ENCODE results near the gene RABGGTA. TPM values are rescaled to one million over a fixed set of nuclear protein-coding genes. Genes with fewer than 3 reads are reported as not detected.

Gene RABGGTA
- polyA plus RNA-seq, 4 donors = 25.3 to 58.6 (median 36.0) TPM

- H3K4me1 ChIP-seq (ENCODE audit: control insufficient read depth in 3 of 3, insufficient read depth in 2 of 3, low read depth in 1 of 3, low read length in 2 of 3) = peaks cover 0 to 12% (median 6%) of the 10 kb centered on the region in 3 donors
- H3K27ac ChIP-seq (ENCODE audit: low read depth in 1 of 3, low read length in 2 of 3) = no peak overlapping the region
- no peaks in the 10 kb centered on the region for H3K9me3 ChIP-seq (ENCODE audit: control insufficient read depth in 2 of 2, insufficient read depth in 1 of 2, low read depth in 1 of 2, low read length in 1 of 2)
- peaks cover 0 to 49% (median 10%) of the 10 kb centered on the region in 3 donors for H3K36me3 ChIP-seq (ENCODE audit: control insufficient read depth in 3 of 3, insufficient read depth in 2 of 3, low read depth in 1 of 3, low read length in 3 of 3)
- 93 to 95% (median 95%) methylated on average over 14 of the region's 14 CpGs for WGBS, 3 donors
- no peak for DNase-seq
- H3K4me3 ChIP-seq (ENCODE audit: low read depth in 1 of 3, low read length in 3 of 3) = no peak overlapping the region
- no peak for FAIRE-seq
- no peaks in the 10 kb centered on the region for H3K27me3 ChIP-seq (ENCODE audit: control insufficient read depth in 3 of 3, insufficient read depth in 3 of 3, low read length in 3 of 3)
Observed at GRCh38 chr14:24269910-24270536, 1.4 kb downstream of the RABGGTA start.

- 93 to 97% (median 94%) methylated on average over 8 of the region's 8 CpGs for WGBS, 3 donors
- H3K36me3 ChIP-seq (ENCODE audit: control insufficient read depth in 3 of 3, insufficient read depth in 2 of 3, low read depth in 1 of 3, low read length in 3 of 3) = peaks cover 0 to 56% (median 10%) of the 10 kb centered on the region in 3 donors
- H3K27me3 ChIP-seq (ENCODE audit: control insufficient read depth in 3 of 3, insufficient read depth in 3 of 3, low read length in 3 of 3) = no peaks in the 10 kb centered on the region
- DNase-seq (no peak), FAIRE-seq (no peak)
- H3K4me3 ChIP-seq (ENCODE audit: low read depth in 1 of 3, low read length in 3 of 3) = no peak overlapping the region
- no peak overlapping the region for H3K27ac ChIP-seq (ENCODE audit: low read depth in 1 of 3, low read length in 2 of 3)
- no peaks in the 10 kb centered on the region for H3K9me3 ChIP-seq (ENCODE audit: control insufficient read depth in 2 of 2, insufficient read depth in 1 of 2, low read depth in 1 of 2, low read length in 1 of 2)
- H3K4me1 ChIP-seq (ENCODE audit: control insufficient read depth in 3 of 3, insufficient read depth in 2 of 3, low read depth in 1 of 3, low read length in 2 of 3) = peaks cover 0 to 12% (median 5%) of the 10 kb centered on the region in 3 donors
Observed at GRCh38 chr14:24269368-24269767, 2.0 kb downstream of the RABGGTA start.

GRCh38 chr14:24268225-24268624 is 3.2 kb downstream of the RABGGTA start:
- no peaks in the 10 kb centered on the region for H3K27me3 ChIP-seq (ENCODE audit: control insufficient read depth in 3 of 3, insufficient read depth in 3 of 3, low read length in 3 of 3)
- DNase-seq (no peak), FAIRE-seq (no peak)
- H3K27ac ChIP-seq (ENCODE audit: low read depth in 1 of 3, low read length in 2 of 3) = no peak overlapping the region
- WGBS, 3 donors = 90 to 95% (median 94%) methylated on average over 9 of the region's 9 CpGs
- H3K4me1 ChIP-seq (ENCODE audit: control insufficient read depth in 3 of 3, insufficient read depth in 2 of 3, low read depth in 1 of 3, low read length in 2 of 3) = peaks cover 0 to 9% (median 4%) of the 10 kb centered on the region in 3 donors
- peaks cover 0 to 65% (median 10%) of the 10 kb centered on the region in 3 donors for H3K36me3 ChIP-seq (ENCODE audit: control insufficient read depth in 3 of 3, insufficient read depth in 2 of 3, low read depth in 1 of 3, low read length in 3 of 3)
- no peak overlapping the region for H3K4me3 ChIP-seq (ENCODE audit: low read depth in 1 of 3, low read length in 3 of 3)
- H3K9me3 ChIP-seq (ENCODE audit: control insufficient read depth in 2 of 2, insufficient read depth in 1 of 2, low read depth in 1 of 2, low read length in 1 of 2) = no peaks in the 10 kb centered on the region

GRCh38 chr14:24267516-24267915 is 3.9 kb downstream of the RABGGTA start:
- no peaks in the 10 kb centered on the region for H3K9me3 ChIP-seq (ENCODE audit: control insufficient read depth in 2 of 2, insufficient read depth in 1 of 2, low read depth in 1 of 2, low read length in 1 of 2)
- FAIRE-seq (no peak), DNase-seq (no peak)
- H3K4me1 ChIP-seq (ENCODE audit: control insufficient read depth in 3 of 3, insufficient read depth in 2 of 3, low read depth in 1 of 3, low read length in 2 of 3) = peaks cover 0 to 9% (median 4%) of the 10 kb centered on the region in 3 donors
- no peaks in the 10 kb centered on the region for H3K27me3 ChIP-seq (ENCODE audit: control insufficient read depth in 3 of 3, insufficient read depth in 3 of 3, low read length in 3 of 3)
- no peak overlapping the region for H3K27ac ChIP-seq (ENCODE audit: low read depth in 1 of 3, low read length in 2 of 3)
- 92 to 96% (median 94%) methylated on average over 9 of the region's 9 CpGs for WGBS, 3 donors
- H3K4me3 ChIP-seq (ENCODE audit: low read depth in 1 of 3, low read length in 3 of 3) = no peak overlapping the region
- H3K36me3 ChIP-seq (ENCODE audit: control insufficient read depth in 3 of 3, insufficient read depth in 2 of 3, low read depth in 1 of 3, low read length in 3 of 3) = peaks cover 0 to 67% (median 10%) of the 10 kb centered on the region in 3 donors

- peaks cover 0 to 4% (median 0%) of the 10 kb centered on the region in 3 donors for H3K4me1 ChIP-seq (ENCODE audit: control insufficient read depth in 3 of 3, insufficient read depth in 2 of 3, low read depth in 1 of 3, low read length in 2 of 3)
- no peak overlapping the region for H3K27ac ChIP-seq (ENCODE audit: low read depth in 1 of 3, low read length in 2 of 3)
- whole genome bisulfite sequencing, 3 donors = 88 to 96% (median 90%) methylated on average over 18 of the region's 18 CpGs
- H3K27me3 ChIP-seq (ENCODE audit: control insufficient read depth in 3 of 3, insufficient read depth in 3 of 3, low read length in 3 of 3) = no peaks in the 10 kb centered on the region
- H3K9me3 ChIP-seq (ENCODE audit: control insufficient read depth in 2 of 2, insufficient read depth in 1 of 2, low read depth in 1 of 2, low read length in 1 of 2) = no peaks in the 10 kb centered on the region
- FAIRE-seq (no peak), DNase-seq (no peak)
- peaks cover 0 to 71% (median 10%) of the 10 kb centered on the region in 3 donors for H3K36me3 ChIP-seq (ENCODE audit: control insufficient read depth in 3 of 3, insufficient read depth in 2 of 3, low read depth in 1 of 3, low read length in 3 of 3)
- no peak overlapping the region for H3K4me3 ChIP-seq (ENCODE audit: low read depth in 1 of 3, low read length in 3 of 3)
Observed at GRCh38 chr14:24266344-24267244, 4.8 kb downstream of the RABGGTA start.

GRCh38 chr14:24264298-24264697 is 7.1 kb downstream of the RABGGTA start:
- Histone ChIP-seq H3K27me3 (ENCODE audit: control insufficient read depth in 3 of 3, insufficient read depth in 3 of 3, low read length in 3 of 3) (no peaks in the 10 kb centered on the region), H3K27ac (ENCODE audit: low read depth in 1 of 3, low read length in 2 of 3) (no peak overlapping the region), H3K4me1 (ENCODE audit: control insufficient read depth in 3 of 3, insufficient read depth in 2 of 3, low read depth in 1 of 3, low read length in 2 of 3) (no peaks in the 10 kb centered on the region), H3K9me3 (ENCODE audit: control insufficient read depth in 2 of 2, insufficient read depth in 1 of 2, low read depth in 1 of 2, low read length in 1 of 2) (no peaks in the 10 kb centered on the region), H3K36me3 (ENCODE audit: control insufficient read depth in 3 of 3, insufficient read depth in 2 of 3, low read depth in 1 of 3, low read length in 3 of 3) (peaks cover 0 to 85% (median 10%) of the 10 kb centered on the region in 3 donors), H3K4me3 (ENCODE audit: low read depth in 1 of 3, low read length in 3 of 3) (no peak overlapping the region)
- FAIRE-seq = no peak
- 80 to 88% (median 85%) methylated on average over 6 of the region's 6 CpGs for WGBS, 3 donors
- DNase-seq = no peak

- Histone ChIP-seq H3K36me3 (ENCODE audit: control insufficient read depth in 3 of 3, insufficient read depth in 2 of 3, low read depth in 1 of 3, low read length in 3 of 3) (peaks cover 0 to 84% (median 10%) of the 10 kb centered on the region in 3 donors), H3K27me3 (ENCODE audit: control insufficient read depth in 3 of 3, insufficient read depth in 3 of 3, low read length in 3 of 3) (no peaks in the 10 kb centered on the region), H3K9me3 (ENCODE audit: control insufficient read depth in 2 of 2, insufficient read depth in 1 of 2, low read depth in 1 of 2, low read length in 1 of 2) (no peaks in the 10 kb centered on the region), H3K4me3 (ENCODE audit: low read depth in 1 of 3, low read length in 3 of 3) (no peak overlapping the region), H3K27ac (ENCODE audit: low read depth in 1 of 3, low read length in 2 of 3) (no peak overlapping the region), H3K4me1 (ENCODE audit: control insufficient read depth in 3 of 3, insufficient read depth in 2 of 3, low read depth in 1 of 3, low read length in 2 of 3) (no peaks in the 10 kb centered on the region)
- DNase-seq (no peak), FAIRE-seq (no peak)
- 73 to 81% (median 76%) methylated on average over 5 to 6 of the region's 6 CpGs for WGBS, 3 donors
Observed at GRCh38 chr14:24263848-24264247, 7.5 kb downstream of the RABGGTA start.

GRCh38 chr14:24262821-24263733 is 8.3 kb downstream of the RABGGTA start, which contains the start of gene TGM1:
Gene TGM1, minus strand, starts transcription at chr14:24263177. Its CDS starts 825 bp downstream, at chr14:24262352.
- peaks cover 0 to 83% (median 10%) of the 10 kb centered on the region in 3 donors for H3K36me3 ChIP-seq (ENCODE audit: control insufficient read depth in 3 of 3, insufficient read depth in 2 of 3, low read depth in 1 of 3, low read length in 3 of 3)
- no peaks in the 10 kb centered on the region for H3K4me1 ChIP-seq (ENCODE audit: control insufficient read depth in 3 of 3, insufficient read depth in 2 of 3, low read depth in 1 of 3, low read length in 2 of 3)
- FAIRE-seq = no peak
- WGBS, 3 donors = 79 to 89% (median 85%) methylated on average over 14 of the region's 14 CpGs
- no peak within 1 kb of the TSS for H3K4me3 ChIP-seq (ENCODE audit: low read depth in 1 of 3, low read length in 3 of 3)
- H3K9me3 ChIP-seq (ENCODE audit: control insufficient read depth in 2 of 2, insufficient read depth in 1 of 2, low read depth in 1 of 2, low read length in 1 of 2) = no peaks in the 10 kb centered on the region
- DNase-seq = no peak
- H3K27ac ChIP-seq (ENCODE audit: low read depth in 1 of 3, low read length in 2 of 3) = no peak within 1 kb of the TSS
- no peaks in the 10 kb centered on the region for H3K27me3 ChIP-seq (ENCODE audit: control insufficient read depth in 3 of 3, insufficient read depth in 3 of 3, low read length in 3 of 3)

All from small intestine (tissue), 7 donors.